GM21515 (cell line): ENCODE data around the gene SLC30A1.
"Not testable (repeated sequence)": the region's sequence is repeated elsewhere in the genome, so short reads cannot be mapped to it uniquely, and the experiment has no call there.

Source experiments
- ATAC-seq: cut with Tn5 transposase; IDR thresholded peaks from one replicate; pipeline ENCODE4 v1.9.1; 2021; ENCODE audit not compliant: unreplicated experiment

Gene SLC30A1

DNA sequence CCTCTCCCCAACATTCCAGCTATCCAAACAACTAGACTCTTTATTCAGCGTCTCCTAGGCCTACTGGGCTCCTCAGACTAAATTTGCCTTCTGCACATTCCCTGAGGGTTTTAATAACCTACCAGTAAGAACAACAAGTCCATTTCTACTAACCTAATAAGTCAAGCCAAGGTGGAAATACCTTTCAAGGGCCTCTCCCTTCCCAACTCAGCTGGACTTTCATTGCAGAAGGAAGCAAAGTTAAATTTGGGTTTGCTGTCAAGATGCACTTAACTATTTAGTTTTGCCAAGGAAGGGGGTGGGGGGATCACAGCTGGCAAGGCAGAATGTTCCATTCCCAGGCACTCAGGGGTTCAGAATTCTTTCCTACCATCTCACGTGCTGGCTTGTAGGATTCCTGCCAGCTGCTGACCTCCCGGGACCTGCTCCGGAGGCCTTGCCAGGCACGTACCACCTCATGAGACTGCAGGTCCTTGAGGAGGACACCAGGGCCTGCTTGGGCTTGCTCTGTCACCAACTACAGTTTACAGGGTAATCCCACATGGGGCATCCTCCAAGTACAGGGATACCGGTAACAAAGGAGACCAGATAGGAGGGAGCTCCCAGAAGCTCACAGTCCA lies 29.8 kb downstream of the SLC30A1 start:
- ATAC-seq = no peak

DNA sequence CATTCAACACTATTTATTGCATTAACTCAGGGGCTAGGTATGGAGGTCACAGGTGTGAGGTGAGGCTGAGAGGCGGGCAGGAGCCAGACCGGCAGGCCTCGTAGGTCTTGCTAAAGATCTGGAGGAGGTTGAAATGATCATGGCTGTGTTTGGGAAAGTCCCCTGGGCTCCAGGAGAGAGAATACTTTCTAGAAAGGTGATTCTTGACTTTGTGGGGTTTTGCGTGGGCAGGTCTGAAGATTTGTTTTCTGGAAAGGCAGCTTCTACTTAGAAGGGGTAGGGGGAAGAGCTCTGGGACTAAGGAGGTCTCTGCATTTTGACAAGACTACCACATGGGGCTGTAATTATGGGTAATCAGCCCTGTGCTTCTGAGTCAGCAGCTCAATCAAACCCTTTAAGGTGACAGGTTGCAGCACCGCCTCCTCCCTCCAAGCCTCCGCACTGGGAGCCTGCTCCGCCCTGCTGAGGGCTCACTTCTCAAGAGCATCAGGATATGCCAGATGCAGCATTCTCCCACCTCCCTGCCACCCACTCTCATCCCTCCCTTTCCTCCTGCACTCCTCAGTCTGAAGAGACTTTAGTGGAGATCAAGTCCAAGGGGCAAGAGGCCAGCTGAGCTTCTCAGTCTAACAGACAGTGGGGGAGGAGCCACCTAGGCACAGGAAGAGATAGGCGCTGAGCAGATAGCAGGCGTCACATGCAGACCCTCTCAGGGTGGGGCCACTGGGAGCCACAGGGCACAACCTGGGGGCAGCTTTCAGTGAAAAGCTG lies 30.5 kb downstream of the SLC30A1 start:
- ATAC-seq = no peak

DNA sequence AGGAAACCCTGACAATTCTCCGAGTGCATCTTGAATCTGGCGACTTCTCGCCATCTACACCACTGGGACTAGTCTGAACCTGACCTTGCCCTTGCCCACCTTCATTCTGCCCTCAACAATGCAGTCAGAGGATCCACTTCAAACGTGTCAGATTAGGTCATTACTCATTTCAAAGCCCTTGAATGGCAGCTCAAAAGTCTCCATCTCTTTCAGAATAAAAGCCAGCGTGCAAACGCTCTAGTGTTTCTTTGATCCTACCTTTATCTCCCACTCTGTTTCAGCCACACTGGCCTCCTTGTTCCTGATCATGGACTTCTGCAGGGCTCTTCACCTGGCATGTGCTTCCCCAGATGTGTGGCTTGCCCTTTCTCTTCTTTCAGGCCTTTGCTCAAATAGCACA lies 31.3 kb downstream of the SLC30A1 start:
- no peak for ATAC-seq

DNA sequence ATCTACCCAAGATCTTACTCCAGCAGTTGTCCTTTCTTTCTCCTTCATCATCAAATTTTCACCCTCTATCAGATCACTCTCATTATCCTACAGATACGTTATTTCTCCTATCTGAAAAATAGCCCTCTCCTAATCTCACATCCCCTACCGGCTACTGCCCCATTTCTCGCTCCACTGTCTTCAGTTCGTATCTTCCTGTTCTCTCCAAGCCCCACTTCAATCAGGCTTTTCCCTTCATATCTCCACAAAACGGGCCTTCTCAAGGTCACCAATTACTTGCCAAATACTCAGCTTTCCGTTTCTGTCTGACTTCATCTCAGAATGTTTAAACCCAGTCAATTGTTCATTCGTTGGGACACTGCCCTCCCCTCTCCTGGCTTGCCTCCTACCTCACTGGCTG lies 32.4 kb downstream of the SLC30A1 start:
- no peak for ATAC-seq

DNA sequence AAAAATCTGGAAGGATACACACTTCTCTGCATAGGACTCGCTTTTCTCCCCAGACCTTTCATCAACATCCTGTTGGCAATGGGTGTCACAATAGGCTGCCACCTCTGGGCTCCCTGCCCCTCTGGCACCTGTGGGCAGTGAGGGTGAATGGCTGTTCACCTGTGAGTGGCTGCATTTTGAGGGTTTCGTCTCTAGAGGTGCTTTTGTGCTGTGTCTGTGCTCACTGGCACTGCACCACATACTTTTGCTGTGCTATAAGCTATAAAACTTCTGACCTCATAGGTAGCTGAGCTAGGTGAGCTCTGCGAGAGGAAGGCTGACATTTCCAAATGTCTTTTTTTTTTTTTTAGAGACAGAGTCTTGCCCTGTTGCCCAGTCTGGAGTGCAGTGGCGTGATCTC lies 35.9 kb downstream of the SLC30A1 start:
- ATAC-seq = no peak

DNA sequence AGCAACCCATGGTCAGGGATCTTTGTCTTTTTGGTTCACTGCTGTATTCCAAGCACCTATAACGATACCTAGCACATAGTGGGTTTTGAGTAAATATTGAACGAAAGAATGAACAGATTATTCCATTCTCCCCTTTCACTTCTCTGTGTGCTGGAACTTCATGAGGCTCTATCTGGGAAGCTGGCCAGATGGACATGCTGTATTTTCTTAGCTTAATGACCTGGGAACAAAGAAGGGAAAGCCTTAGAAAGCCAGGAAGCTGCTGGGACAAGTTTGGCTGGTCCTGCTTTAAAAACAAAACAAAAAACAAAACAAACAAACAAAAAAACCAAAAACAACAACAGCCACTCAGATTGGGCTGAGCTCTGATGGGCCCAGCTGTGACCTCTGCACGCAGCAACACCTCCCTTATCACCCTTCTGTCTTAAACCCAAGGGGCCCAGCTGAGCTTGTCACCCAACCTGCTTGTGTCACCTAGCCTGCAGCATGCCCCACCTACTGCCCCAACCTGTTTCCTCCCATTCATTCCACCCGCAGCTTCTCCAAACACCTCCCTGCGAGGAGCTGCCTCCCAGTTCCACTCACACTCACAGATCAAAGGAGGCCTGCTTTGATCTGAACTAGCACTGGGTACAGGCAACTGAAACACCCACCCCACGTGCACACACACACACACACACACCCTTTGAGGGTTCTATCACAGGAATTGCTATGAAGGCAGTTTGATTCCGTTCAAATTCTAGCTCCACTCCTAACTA lies 37.1 kb downstream of the SLC30A1 start:
- no peak for ATAC-seq

DNA sequence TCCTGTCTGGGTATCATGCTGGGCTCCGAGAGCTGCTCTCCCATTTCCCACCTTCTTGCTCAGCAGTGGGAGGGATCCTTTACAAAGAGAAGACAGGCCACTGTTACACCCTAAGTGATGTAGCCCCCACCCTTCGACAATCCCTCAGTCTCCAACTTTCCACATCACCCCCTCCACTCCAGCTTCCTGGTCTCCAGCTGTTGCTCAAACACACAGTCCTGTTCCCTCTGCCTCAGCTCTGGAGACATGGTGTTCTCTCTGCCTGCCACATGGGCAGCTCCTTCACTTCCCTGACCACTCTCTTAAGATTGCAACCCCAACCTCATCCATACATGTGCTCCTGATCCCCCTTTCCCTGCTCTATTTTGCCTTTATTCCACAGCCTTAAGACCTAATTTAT lies 37.7 kb downstream of the SLC30A1 start:
- no peak for ATAC-seq

DNA sequence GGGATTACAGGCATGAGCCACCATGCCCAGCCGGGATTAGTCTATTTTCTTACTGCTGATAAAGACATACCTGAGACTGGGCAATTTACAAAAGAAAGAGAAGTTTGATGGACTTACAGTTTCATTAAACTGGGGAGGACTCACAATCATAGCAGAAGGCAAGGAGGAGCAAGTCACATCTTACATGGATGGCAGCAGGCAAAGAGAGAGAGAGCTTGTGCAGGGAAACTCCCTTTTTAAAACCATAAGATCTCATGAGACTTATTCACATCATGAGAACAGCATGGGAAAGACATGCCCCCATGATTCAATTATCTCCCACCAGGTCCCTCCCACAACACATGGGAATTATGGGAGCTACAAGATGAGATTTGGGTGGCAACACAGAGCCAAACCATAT lies 38.1 kb downstream of the SLC30A1 start:
- ATAC-seq = not testable (repeated sequence)

DNA sequence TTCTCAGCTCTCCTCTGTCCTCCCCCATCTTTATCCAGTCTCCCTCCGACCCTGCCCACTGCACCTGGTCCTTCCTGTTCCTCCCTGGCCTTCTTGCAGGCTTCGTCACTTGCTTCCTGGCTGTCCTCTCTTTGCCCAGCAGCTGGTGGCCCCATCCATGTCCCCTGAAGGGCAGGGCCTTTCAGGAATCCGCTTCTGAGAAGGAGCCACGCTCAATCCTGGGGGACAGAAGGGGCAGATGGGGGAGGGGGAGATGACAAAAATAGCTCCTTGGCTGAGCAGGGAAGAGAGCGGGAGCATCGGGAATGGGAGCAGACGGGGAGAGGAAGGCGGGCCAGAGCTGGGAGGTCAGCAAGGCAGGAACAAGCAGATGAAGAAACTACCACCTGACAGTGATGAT lies 40.7 kb downstream of the SLC30A1 start:
- no peak for ATAC-seq

DNA sequence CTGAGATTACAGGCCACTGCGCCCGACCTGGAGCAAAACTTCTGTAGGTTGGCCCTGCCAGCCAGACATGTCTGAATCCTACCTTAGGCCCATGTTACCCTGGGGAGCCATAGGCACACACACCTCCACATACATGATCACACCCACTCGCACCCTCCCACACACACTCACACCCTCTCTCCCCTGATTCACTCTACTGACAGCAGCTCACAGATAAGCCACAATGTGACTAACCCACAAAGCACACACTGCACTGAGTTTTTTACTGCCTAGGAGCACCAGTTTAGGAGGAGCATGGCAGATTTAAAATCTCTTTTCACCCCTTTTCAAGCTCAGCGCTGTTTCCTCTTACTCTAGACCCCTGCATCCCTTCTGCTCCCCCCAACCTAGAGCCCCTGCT lies 41.7 kb downstream of the SLC30A1 start:
- ATAC-seq = no peak

DNA sequence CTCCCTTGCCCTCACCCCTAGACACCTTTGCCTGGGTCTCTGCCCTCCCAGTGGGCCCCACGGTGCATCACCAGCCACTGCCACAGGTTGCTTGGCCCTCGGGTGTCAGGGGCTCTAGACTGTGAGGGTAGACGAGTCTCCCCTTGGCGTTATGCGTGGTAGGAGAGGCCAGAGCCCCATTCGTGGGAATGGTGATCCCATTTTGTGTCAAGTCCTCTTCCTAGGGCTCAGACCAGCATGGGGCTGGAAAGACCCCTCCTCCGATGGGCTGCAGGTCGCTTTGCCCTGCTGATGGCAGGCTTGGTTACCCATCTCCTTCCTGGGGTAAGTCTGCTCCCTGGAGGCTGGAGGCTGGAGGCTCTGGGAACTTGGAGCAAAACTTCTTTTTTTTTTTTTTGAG lies 42.4 kb downstream of the SLC30A1 start:
- no peak for ATAC-seq

DNA sequence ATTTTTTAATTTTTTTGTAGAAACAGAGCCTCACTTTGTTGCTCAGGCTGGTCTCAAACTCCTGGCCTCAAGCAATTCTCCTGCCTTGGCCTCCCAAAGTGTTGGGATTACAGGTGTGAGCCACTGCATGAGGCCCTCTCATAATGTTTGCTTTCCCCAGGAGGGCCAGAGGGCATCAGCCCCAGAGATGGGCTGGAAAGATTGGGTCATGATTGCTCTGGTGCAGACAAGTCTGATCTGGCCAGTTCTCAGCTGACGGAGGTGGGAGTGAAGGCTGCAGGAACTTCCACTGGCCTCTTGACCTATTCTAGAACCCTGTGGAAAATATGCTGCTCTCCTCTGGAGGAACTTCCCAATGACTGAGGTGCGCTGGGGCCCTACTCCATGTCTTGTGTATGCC lies 43.6 kb downstream of the SLC30A1 start:
- ATAC-seq = no peak

DNA sequence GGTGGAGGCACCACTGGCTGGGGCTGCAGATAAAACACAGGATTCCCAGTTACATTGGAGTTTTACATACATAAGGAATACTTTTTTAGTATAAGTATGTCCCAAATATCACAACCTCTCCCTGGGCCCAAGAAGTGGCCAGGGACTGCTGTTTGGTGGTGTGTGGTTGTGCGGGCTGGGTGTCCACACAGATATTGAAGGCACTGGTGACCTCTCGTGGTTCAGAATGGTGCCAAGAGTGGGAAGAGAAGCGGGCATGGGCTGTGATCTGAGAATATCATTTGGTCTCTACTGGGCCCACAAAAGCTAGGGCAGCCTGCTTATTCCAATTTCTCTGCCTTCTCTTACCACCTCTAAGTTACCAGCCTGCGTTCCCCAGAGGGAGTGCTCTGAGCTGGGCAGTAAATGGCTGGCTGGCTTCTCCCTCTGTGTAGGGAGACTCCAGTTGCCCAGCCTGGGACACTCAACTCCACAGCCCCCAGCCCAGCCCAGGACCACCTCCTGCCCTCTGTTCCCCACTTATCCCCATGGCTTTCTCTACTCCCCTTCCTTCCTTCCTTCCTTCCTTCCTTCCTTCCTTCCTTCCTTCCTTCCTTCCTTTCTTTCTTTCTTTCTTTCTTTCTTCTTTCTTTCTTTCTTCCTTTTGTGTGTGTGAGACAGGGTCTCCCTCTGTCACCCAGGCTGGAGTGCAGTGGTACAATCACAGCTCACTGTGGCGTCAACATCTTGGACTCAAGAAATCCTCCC lies 44.2 kb downstream of the SLC30A1 start:
- ATAC-seq = no peak

DNA sequence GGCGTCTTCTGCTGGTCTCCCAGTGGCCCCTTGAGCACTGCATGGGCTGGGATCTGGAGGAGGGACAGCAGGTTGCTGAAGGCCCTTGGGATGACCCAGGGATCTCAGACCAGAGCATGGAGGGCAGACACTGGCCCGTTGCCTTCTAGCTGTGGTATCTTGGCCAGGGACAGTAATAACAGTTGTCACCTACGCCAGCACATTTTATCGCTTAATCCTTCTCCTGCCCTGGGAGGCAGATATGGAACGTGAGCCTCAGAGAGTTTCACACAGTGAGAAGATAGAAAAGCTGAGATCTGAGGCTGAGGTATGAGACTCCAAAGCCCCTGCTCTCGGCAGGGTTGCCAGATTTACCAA lies 46.9 kb downstream of the SLC30A1 start:
- ATAC-seq = no peak

DNA sequence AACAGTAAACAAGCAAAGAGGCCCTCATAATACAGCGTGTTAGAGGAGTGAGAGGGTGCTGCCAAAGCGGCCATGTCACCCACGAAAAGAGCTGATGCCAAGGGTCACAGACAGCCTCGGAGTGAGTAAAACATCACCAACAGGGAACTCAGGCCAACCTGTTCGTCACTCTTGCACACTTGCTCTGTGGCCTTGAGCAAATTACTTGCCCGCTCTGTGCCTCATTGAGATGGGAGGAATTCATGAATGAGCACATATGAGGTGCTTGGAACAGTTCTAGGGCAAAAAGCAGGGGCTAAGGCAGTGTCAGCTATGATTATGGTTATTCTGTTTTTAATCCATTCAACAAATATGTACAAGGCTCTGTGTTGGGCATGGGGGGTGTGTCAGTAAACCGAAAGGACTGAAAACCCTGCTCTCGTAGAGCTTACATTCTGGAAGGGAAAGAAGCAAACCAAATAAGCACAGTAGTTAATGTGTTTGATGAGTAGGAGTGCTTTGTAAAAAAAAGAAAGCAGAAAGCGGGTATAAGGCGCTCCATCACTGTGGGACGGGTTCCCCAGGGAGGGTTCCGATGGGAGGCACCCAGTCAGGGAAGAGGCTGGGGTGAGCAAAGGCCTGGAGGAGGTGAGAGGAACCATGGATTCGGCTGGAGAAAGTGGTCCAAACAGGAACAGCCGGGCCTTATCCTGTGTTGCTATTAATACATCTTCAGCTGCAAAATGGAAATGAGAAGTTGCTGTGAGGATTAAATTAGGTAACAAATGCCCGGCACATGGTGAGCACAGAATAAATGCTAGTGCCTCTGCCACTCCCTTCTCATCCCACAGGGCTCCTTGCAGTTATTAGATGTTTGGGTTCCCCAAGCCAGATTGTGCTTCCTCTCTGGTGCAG lies 47.5 kb downstream of the SLC30A1 start:
- no peak for ATAC-seq

DNA sequence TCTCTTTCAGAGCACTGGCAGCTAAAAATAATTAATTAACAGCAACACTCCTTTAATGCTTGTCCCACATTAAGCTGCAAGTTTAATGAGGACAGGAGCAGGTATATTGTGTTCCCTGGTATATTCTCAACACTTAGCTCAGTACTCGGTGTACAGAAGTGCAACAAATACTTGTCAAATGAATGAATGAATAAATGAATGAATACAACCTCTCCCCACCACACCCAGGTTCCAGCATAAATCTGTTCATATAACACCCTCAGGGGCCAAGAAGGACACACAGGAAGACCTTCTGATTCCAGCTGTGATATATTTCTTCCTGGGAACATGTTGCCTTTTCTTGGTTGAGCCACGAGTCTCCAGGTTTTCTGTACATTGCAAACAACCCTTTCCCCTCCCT lies 48.9 kb downstream of the SLC30A1 start:
- no peak for ATAC-seq

DNA sequence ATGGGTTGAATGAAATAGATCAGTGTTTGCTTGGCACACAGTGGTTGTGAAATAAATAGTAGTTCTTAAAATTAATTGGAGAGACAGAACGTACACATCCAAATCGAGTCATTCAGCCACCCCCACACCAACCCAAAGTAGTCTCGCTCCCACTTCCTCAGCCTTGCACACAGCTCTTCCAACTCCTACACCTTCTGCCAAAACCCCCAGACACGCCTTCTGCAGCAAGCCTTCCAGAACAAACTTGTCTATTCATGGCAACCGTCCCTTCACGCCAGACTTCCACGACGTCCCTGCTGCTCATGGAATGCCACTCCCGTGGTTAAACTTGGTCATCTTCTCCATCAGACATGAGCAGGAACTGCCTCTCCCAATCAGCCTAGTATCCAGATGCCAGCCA lies 49.5 kb downstream of the SLC30A1 start:
- ATAC-seq = no peak

DNA sequence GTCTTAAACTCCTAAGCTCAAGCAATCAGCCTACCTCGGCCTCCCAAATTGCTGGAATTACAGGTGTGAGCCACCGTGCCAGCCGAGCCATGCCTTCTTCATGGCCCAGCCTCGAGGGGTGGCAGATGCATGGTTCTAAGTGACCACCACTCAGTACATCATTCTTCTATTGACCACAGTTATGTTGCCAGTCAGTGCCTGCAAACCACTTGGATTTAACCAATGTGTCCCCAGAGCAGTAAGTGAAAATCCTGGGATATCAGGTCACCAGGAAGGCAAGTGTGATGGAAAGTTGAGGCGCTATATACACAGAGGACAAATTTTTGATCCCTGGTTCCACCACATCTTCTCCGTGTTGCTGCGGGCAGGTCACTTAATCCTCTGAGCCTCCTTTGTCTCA lies 50.0 kb downstream of the SLC30A1 start:
- no peak for ATAC-seq

DNA sequence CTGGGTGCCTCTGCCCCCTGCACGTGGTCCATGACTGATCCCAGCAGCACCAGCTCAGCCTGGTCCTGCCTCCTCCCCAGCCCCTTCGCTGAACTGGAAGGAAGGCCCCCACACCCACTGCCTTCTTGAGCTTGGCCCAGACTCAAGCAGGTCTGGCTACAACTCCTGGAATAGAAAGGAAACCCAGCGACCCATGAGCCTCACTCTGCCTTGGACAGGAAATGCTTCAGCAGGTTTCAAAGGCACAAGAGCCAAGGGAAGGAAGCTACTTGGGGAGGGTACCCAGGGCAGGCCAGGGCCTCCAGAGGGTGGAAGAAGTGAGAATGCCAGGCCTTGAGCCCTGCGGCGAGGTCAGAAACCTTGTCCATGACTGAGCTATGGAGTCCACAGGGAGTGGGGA lies 51.1 kb downstream of the SLC30A1 start:
- no peak for ATAC-seq

DNA sequence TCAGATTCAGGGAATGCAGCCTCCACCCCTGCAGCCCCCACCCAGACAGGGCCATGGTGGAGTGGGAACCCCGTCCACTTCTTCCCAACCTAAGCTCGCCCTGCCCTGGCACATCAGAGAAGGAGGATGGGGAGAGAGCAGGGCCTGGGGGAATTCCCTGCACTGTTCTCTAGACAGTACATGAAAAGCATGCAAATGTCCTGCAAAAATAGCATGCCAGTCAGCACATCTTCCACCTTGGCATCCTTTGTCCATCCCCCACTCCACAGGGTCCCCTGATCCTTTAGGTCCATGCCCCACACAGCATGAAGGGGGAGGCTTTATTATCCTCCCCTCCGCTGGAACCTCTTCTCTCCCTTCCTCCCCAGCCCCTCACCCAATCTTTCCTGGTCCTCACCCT lies 52.0 kb downstream of the SLC30A1 start:
- no peak for ATAC-seq

DNA sequence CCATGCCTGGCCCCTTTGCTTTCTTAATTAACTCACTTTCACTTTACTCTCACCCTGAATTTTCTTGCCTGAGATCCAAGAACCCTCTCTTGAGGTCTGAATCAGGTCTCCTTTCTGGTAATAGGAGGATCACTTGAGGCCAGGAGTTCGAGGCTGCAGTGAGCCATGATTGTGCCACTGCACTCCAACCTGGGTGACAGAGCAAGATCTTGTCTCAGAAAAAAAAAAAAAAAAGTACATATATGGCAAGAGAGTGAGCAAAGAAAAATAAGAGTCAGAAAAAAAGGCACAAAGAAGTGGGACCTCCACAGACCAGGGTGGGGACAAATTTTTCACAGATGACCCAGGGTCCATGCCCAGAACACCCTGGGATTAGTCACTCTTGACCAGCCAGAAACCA lies 52.9 kb downstream of the SLC30A1 start:
- ATAC-seq = no peak
